ENCODE results near the gene ABCA12. TPM values are rescaled to one million over a fixed set of nuclear protein-coding genes. Genes with fewer than 3 reads are reported as not detected.

ABCA12 gene
- total RNA-seq, 1 donor from 2014 or later, result not detected

DNA sequence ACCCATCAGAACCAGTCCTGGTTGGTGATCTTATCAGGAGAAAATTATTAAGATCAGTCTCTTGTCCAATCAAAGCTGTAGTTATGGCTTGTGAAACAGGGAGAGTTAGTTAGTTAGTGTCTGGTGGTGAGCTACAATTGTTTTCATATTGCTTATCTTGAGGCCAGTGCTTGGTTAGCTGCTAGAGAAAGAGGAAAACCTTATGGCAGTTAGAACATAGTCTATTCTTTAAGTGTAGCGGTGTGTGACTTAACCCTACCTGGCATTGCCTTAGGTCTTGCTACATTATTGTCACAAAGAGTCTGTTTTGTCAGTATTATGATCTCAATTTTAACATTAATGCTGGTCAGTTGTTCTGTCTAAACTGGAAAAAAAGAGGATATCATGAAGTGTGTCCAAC lies 11.5 kb upstream of the ABCA12 start:
- H3K9ac ChIP-seq (ENCODE audit: low read depth in 1 of 3, low read length in 3 of 3), result no peak overlapping the region
- no peaks in the 10 kb centered on the region for H3K36me3 ChIP-seq (ENCODE audit: control insufficient read depth in 3 of 3, insufficient read depth in 3 of 3, low read length in 3 of 3)
- no peak overlapping the region for H3K27ac ChIP-seq (ENCODE audit: low read depth, low read length)
- H3K27me3 ChIP-seq (ENCODE audit: control insufficient read depth in 3 of 3, insufficient read depth in 3 of 3, low read length in 3 of 3), result no peaks in the 10 kb centered on the region
- H3K9me3 ChIP-seq (ENCODE audit: control insufficient read depth in 3 of 3, low read length in 3 of 3), result no peaks in the 10 kb centered on the region
- H3K4me1 ChIP-seq (ENCODE audit: control insufficient read depth in 3 of 3, insufficient read depth in 3 of 3, low read length in 3 of 3), result no peaks in the 10 kb centered on the region
- H3K4me3 ChIP-seq (ENCODE audit: low read length in 3 of 3), result no peak overlapping the region

DNA sequence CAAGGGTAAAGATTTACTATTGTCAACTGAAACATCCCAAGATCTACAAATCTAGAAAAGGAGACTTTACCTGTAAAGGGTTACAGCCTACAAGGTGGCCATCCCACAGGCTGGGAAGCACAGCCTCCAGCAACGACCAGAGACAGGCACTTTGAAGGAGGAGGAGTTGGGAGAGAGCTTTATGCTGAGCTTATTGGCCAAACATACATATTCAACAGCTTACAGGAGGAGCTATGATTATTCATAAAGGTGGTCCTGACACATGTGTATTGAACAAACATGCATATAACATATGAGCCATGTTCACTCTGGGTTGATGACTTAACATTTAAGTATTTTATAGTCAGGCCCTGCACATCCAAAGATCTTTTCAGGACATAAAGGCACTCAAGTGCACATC lies 11.1 kb upstream of the ABCA12 start:
- Histone ChIP-seq H3K9ac (ENCODE audit: low read depth in 1 of 3, low read length in 3 of 3) (no peak overlapping the region), H3K27me3 (ENCODE audit: control insufficient read depth in 3 of 3, insufficient read depth in 3 of 3, low read length in 3 of 3) (no peaks in the 10 kb centered on the region), H3K9me3 (ENCODE audit: control insufficient read depth in 3 of 3, low read length in 3 of 3) (no peaks in the 10 kb centered on the region), H3K27ac (ENCODE audit: low read depth, low read length) (no peak overlapping the region), H3K4me3 (ENCODE audit: low read length in 3 of 3) (no peak overlapping the region), H3K4me1 (ENCODE audit: control insufficient read depth in 3 of 3, insufficient read depth in 3 of 3, low read length in 3 of 3) (no peaks in the 10 kb centered on the region), H3K36me3 (ENCODE audit: control insufficient read depth in 3 of 3, insufficient read depth in 3 of 3, low read length in 3 of 3) (no peaks in the 10 kb centered on the region)

DNA sequence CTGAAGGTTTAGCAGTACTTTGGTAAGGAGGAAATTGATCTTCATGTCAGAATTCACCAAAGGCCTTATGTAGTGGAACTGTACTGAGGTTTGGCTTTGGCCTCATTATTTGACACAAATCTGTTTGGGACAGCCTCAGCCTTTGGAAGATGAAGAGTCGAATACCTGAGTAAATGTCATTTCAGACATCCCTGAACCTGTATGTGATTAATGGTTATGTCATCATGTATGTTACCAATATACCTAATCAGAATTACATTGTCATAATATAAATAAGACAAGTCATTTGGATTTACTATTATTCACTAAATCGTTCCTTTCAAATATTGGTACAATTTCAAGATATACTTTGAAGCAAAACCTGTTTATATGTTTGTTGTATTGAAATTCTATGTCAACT lies 10.6 kb upstream of the ABCA12 start:
- Histone ChIP-seq H3K27ac (ENCODE audit: low read depth, low read length) (no peak overlapping the region), H3K27me3 (ENCODE audit: control insufficient read depth in 3 of 3, insufficient read depth in 3 of 3, low read length in 3 of 3) (no peaks in the 10 kb centered on the region), H3K9me3 (ENCODE audit: control insufficient read depth in 3 of 3, low read length in 3 of 3) (peaks cover 0 to under 1% (median 0%) of the 10 kb centered on the region in 3 donors), H3K9ac (ENCODE audit: low read depth in 1 of 3, low read length in 3 of 3) (no peak overlapping the region), H3K4me1 (ENCODE audit: control insufficient read depth in 3 of 3, insufficient read depth in 3 of 3, low read length in 3 of 3) (no peaks in the 10 kb centered on the region), H3K4me3 (ENCODE audit: low read length in 3 of 3) (no peak overlapping the region), H3K36me3 (ENCODE audit: control insufficient read depth in 3 of 3, insufficient read depth in 3 of 3, low read length in 3 of 3) (no peaks in the 10 kb centered on the region)

DNA sequence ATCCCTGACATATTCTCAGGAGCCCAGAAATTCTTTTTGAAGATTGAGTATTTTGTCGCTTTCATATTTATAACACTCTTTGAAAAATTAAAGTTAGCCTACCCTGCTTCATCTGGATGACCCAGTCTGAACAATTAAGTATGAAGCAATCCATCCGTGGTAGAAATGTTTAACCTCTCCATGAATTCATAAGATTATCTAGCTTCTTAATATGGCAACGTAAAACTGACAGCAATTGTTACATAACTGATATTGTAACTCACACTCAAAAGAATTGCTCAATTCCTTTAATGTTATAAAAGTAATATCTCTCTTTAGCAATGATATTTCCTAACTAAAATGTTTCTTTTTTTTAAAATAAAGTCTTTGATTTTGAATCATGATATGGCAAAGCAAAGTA lies 7.2 kb upstream of the ABCA12 start:
- Histone ChIP-seq H3K27ac (ENCODE audit: low read depth, low read length) (no peak overlapping the region), H3K4me1 (ENCODE audit: control insufficient read depth in 3 of 3, insufficient read depth in 3 of 3, low read length in 3 of 3) (no peaks in the 10 kb centered on the region), H3K9me3 (ENCODE audit: control insufficient read depth in 3 of 3, low read length in 3 of 3) (peaks cover 0 to 2% (median 0%) of the 10 kb centered on the region in 3 donors), H3K9ac (ENCODE audit: low read depth in 1 of 3, low read length in 3 of 3) (no peak overlapping the region), H3K4me3 (ENCODE audit: low read length in 3 of 3) (no peak overlapping the region), H3K27me3 (ENCODE audit: control insufficient read depth in 3 of 3, insufficient read depth in 3 of 3, low read length in 3 of 3) (no peaks in the 10 kb centered on the region), H3K36me3 (ENCODE audit: control insufficient read depth in 3 of 3, insufficient read depth in 3 of 3, low read length in 3 of 3) (no peaks in the 10 kb centered on the region)

DNA sequence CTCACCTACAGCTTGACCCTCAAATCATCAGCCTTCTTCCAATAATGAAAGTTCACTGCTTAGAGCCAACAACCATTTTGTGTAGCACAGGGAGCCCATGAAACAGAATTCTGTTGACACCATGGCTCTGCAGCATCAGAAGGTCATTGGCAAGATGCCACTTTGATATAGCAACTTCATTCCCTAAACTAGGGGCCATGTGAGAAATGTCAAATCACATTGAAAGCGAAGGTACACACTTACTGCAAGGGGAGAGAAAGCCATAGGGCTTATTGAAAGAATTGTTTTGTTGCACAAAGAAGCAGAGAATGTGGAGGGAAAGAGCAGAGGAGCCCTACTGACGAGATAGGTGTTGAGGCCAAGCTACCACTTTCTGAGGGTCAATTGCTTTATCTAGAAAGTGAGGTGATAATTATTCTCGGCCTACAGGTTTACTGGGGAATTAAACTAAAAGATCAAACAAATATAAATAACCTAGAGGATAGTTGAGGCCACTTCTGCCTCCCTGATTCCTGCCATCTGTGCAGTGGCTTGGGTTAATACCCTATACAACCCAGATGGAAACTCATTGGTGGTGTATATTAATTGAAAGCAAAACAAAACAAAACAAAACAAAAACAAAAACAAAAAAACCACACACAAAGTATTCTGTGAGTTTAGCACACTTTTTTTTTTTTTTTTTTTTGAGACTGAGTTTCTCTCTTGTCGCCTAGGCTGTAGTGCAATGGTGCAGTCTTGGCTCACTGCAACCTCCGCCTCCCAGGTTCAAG lies 5.9 kb upstream of the ABCA12 start:
- Histone ChIP-seq H3K27ac (ENCODE audit: low read depth, low read length) (no peak overlapping the region), H3K36me3 (ENCODE audit: control insufficient read depth in 3 of 3, insufficient read depth in 3 of 3, low read length in 3 of 3) (no peaks in the 10 kb centered on the region), H3K9me3 (ENCODE audit: control insufficient read depth in 3 of 3, low read length in 3 of 3) (peaks cover 0 to 2% (median 0%) of the 10 kb centered on the region in 3 donors), H3K9ac (ENCODE audit: low read depth in 1 of 3, low read length in 3 of 3) (no peak overlapping the region), H3K27me3 (ENCODE audit: control insufficient read depth in 3 of 3, insufficient read depth in 3 of 3, low read length in 3 of 3) (no peaks in the 10 kb centered on the region), H3K4me3 (ENCODE audit: low read length in 3 of 3) (no peak overlapping the region), H3K4me1 (ENCODE audit: control insufficient read depth in 3 of 3, insufficient read depth in 3 of 3, low read length in 3 of 3) (no peaks in the 10 kb centered on the region)

DNA sequence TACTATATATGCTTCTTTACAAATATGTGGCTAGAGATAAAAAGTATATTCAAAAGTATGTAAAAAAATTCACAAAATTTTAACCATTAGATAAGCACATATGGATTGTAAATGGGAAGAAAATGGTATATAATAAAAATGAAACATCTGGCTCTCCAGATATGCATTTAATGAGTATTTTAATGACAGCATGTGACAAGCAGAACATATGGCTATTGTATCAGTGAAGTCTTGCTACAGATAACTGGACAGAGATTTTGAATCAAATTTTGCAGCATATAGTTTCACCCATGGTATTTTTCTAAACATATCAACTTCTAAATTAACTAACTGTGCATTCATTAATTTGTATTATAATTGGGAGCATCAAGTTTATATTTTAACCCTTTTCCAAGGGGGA lies 5.0 kb upstream of the ABCA12 start:
- no peaks in the 10 kb centered on the region for H3K36me3 ChIP-seq (ENCODE audit: control insufficient read depth in 3 of 3, insufficient read depth in 3 of 3, low read length in 3 of 3)

DNA sequence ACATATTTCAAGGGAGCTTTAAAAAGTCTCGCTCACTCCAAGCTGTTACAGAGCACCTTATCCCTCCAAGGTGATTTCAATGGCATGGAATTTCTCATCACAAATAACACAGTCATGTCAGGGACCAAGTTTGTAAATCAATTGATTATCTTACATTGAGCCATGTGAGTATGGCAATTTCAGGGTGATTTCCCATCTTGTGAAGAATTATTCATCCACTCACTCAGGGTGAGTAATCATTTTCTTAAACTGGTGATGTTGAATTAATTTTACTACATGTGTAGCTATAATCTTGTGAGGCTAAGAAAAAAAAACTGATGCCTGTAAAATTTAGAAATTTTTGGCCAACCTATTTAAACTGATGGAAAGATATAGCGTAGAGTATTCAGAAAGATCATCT lies 3.3 kb upstream of the ABCA12 start:
- H3K9me3 ChIP-seq (ENCODE audit: control insufficient read depth in 3 of 3, low read length in 3 of 3), result peaks cover 0 to 2% (median 0%) of the 10 kb centered on the region in 3 donors
- H3K9ac ChIP-seq (ENCODE audit: low read depth in 1 of 3, low read length in 3 of 3), result no peak overlapping the region
- H3K36me3 ChIP-seq (ENCODE audit: control insufficient read depth in 3 of 3, insufficient read depth in 3 of 3, low read length in 3 of 3), result no peaks in the 10 kb centered on the region
- H3K27me3 ChIP-seq (ENCODE audit: control insufficient read depth in 3 of 3, insufficient read depth in 3 of 3, low read length in 3 of 3), result no peaks in the 10 kb centered on the region
- H3K4me3 ChIP-seq (ENCODE audit: low read length in 3 of 3), result no peak overlapping the region
- no peak overlapping the region for H3K27ac ChIP-seq (ENCODE audit: low read depth, low read length)
- H3K4me1 ChIP-seq (ENCODE audit: control insufficient read depth in 3 of 3, insufficient read depth in 3 of 3, low read length in 3 of 3), result no peaks in the 10 kb centered on the region

More for the DNA sequence above, 5.0 kb upstream of the ABCA12 start:
- H3K9me3 ChIP-seq (ENCODE audit: control insufficient read depth in 3 of 3, low read length in 3 of 3), result peaks cover 0 to 2% (median 0%) of the 10 kb centered on the region in 3 donors
- no peak overlapping the region for H3K4me3 ChIP-seq (ENCODE audit: low read length in 3 of 3)
- H3K9ac ChIP-seq (ENCODE audit: low read depth in 1 of 3, low read length in 3 of 3), result no peak overlapping the region
- H3K4me1 ChIP-seq (ENCODE audit: control insufficient read depth in 3 of 3, insufficient read depth in 3 of 3, low read length in 3 of 3), result no peaks in the 10 kb centered on the region
- H3K27ac ChIP-seq (ENCODE audit: low read depth, low read length), result no peak overlapping the region
- H3K27me3 ChIP-seq (ENCODE audit: control insufficient read depth in 3 of 3, insufficient read depth in 3 of 3, low read length in 3 of 3), result no peaks in the 10 kb centered on the region

DNA sequence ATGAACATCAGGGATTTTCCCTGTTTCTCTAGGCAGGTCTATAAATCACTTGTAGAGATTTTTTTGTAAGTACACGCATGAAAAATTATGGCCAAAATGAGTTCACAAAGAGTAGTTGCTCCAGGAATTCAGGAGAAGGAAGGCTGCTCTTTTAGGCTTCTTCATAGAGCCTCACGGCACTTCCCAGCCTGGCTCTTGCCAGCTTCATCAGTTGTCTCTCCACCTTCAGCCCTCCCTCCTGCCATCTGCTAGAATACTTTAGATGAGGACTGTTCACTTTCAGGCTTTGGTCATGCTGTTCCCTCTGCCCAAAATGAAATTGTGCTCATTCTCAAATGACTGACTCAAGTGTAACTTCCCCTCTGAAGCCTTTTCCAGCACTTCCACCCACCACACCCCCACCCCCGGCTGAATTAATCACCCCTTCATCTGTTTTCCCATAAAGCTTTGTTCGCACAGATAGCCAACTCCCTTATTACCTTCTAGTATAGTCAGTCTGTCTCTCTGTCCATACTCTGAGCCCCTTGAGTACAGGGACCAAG lies 1.8 kb upstream of the ABCA12 start:
- Histone ChIP-seq H3K27ac (ENCODE audit: low read depth, low read length) (no peak overlapping the region), H3K4me1 (ENCODE audit: control insufficient read depth in 3 of 3, insufficient read depth in 3 of 3, low read length in 3 of 3) (no peaks in the 10 kb centered on the region), H3K27me3 (ENCODE audit: control insufficient read depth in 3 of 3, insufficient read depth in 3 of 3, low read length in 3 of 3) (no peaks in the 10 kb centered on the region), H3K9me3 (ENCODE audit: control insufficient read depth in 3 of 3, low read length in 3 of 3) (peaks cover 0 to 2% (median 0%) of the 10 kb centered on the region in 3 donors), H3K36me3 (ENCODE audit: control insufficient read depth in 3 of 3, insufficient read depth in 3 of 3, low read length in 3 of 3) (no peaks in the 10 kb centered on the region), H3K4me3 (ENCODE audit: low read length in 3 of 3) (no peak overlapping the region), H3K9ac (ENCODE audit: low read depth in 1 of 3, low read length in 3 of 3) (no peak overlapping the region)

DNA sequence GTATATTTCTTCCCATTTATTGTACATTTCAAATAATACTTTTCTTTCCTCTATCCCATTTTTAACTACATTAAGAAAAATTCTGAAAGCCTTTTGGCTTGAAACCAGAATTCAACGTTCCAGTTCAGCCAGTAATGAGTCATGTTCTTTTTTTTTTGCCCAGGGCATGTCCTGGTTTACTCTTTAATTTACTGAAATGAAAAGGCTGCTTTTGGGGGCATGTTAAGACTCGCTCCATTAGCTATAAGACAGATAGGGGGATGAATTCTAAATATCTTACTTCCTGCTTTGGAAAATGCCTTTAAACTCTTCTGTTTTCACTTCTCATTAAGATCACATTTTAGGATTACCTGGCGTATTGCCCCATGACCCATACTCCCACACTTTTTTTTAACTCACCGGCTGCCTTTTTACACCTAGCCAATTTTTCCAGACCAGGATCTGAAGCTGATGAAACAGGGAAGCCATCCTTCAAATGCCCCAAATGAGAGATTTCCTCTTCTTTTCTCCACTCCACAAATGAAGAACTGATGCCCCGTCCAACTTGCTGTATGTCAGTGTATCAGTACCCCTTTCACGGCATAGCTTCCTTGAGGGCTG lies 585 bp downstream of the ABCA12 start:
- Histone ChIP-seq H3K36me3 (ENCODE audit: control insufficient read depth in 3 of 3, insufficient read depth in 3 of 3, low read length in 3 of 3) (no peaks in the 10 kb centered on the region), H3K27ac (ENCODE audit: low read depth, low read length) (no peak overlapping the region), H3K4me1 (ENCODE audit: control insufficient read depth in 3 of 3, insufficient read depth in 3 of 3, low read length in 3 of 3) (no peaks in the 10 kb centered on the region), H3K4me3 (ENCODE audit: low read length in 3 of 3) (no peak overlapping the region), H3K9me3 (ENCODE audit: control insufficient read depth in 3 of 3, low read length in 3 of 3) (no peaks in the 10 kb centered on the region), H3K9ac (ENCODE audit: low read depth in 1 of 3, low read length in 3 of 3) (no peak overlapping the region), H3K27me3 (ENCODE audit: control insufficient read depth in 3 of 3, insufficient read depth in 3 of 3, low read length in 3 of 3) (no peaks in the 10 kb centered on the region)

DNA sequence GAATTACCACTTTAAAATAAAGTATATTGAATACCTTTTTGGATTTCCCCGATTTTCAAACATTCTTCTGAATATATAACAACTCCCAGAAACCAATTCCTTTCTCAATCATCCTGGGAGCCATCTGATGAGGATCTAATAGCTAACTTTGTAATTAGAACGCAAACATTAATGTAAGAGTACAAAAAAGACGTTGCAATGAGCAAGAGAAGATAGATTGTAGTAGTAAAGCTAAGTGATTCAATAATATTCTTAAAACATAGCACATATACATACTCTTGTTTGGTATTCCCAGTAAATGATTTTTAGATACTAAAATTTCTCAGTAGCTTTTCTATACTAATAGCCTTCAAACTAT lies 1.1 kb downstream of the ABCA12 start:
- Histone ChIP-seq H3K27me3 (ENCODE audit: control insufficient read depth in 3 of 3, insufficient read depth in 3 of 3, low read length in 3 of 3) (no peaks in the 10 kb centered on the region), H3K9ac (ENCODE audit: low read depth in 1 of 3, low read length in 3 of 3) (no peak overlapping the region), H3K36me3 (ENCODE audit: control insufficient read depth in 3 of 3, insufficient read depth in 3 of 3, low read length in 3 of 3) (no peaks in the 10 kb centered on the region), H3K27ac (ENCODE audit: low read depth, low read length) (no peak overlapping the region), H3K4me3 (ENCODE audit: low read length in 3 of 3) (no peak overlapping the region), H3K9me3 (ENCODE audit: control insufficient read depth in 3 of 3, low read length in 3 of 3) (no peaks in the 10 kb centered on the region), H3K4me1 (ENCODE audit: control insufficient read depth in 3 of 3, insufficient read depth in 3 of 3, low read length in 3 of 3) (no peaks in the 10 kb centered on the region)

Data from skeletal muscle tissue (tissue), 4 donors.